NCI-H345 treated with DMSO at 0.1 percent for 48 hours (cell line): Measurements from ENCODE around the gene CD55.

Experiments used
- DNase-seq: peaks from one replicate; lab custom pipeline; 2025; ENCODE audit not compliant: unreplicated experiment; lab: John Stamatoyannopoulos, UW

The CD55 gene

DNA sequence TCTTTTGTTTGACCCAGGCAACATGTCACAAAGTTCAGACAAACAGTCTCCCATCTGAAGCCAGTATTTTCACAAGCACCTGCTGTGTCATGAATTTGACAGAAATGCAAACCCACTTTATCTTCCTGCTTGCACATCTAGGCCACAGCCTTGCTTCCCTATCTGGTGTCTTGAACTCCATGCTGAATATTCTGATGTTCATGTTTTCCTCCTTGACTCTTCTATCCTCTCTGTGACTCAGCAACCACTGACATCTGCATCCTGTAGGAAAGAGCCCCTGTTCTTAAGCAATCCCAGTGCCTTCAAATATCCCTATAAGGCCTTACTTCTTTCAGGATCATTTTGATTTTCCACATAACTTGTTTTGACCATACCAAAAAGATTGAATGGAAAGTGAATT lies 6.5 kb downstream of the CD55 start:
- no peak for DNase-seq

DNA sequence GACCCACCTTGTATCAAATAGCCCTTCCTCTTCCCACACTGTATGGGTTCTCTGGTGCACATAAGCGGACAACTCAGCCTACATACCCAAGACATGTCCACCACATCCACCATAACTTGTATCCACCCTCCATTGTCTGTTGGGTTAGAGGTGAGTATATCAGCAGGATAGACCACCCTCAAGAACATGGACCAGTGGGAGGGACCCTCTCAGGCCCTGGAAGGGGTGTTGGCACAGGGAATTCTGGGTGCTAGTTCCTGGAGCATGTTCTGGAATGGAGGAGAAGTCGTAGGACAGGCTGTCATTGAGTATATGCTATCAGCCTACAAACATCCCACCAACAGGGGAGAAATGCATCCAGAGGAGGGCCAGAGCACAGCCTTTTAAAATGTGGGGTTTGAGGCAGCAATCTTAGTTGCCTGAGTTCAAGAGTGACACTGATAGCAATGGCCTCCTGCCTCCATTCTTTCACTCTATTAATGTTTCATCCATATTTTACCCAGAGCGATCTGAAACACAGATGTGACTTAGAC lies 7.5 kb downstream of the CD55 start:
- DNase-seq = no peak

DNA sequence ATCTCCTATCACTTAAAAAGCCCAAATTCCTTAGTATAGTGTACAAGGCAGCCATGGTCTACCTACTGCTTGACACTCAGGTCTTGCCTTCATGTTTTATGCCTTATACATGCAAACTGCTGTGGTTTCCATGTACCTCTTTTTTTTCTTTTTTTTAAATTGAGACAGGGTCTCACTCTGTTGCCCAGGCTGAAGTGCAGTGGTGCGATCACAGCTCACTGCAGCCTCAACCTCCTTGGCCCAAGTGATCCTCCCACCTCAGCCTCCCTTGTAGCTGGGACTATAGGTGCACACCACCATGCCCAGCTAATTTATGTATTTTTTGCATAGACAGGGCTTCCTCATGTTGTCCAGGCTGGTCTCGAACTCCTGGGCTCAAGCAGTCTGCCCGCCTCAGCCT lies 8.0 kb downstream of the CD55 start:
- DNase-seq = no peak

DNA sequence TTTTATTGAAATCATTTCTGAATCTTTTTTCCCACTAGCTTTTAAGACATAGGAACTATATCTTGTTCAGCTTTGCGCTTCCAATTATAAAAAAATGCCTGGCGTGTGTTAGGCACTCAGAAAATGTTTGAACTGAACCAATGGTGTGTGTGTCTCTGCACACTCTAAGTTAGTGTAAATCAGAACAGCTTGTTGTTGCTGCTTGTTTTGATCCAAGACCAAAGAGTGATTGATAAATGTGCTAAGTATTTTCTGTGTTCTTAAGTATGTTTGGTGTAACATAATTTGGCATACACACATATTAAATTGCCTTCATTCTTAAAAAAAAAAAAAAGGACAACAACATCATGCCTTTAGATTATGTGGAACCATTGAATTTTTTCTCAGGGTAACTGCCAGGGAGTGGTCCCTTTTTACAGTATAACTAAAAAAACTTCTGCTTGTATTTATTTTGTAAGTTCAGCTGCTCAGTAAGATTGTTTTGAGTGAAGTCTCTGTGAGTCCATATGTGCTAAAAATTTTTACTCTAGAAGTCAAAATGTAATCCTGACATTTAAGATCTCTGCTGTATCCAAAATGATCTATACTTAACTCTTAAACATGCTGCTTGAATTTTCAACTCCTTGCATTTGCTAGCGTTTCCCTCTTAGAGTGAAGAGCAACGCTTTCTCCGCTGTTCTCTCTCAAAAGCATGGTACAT lies 8.7 kb downstream of the CD55 start:
- no peak for DNase-seq

DNA sequence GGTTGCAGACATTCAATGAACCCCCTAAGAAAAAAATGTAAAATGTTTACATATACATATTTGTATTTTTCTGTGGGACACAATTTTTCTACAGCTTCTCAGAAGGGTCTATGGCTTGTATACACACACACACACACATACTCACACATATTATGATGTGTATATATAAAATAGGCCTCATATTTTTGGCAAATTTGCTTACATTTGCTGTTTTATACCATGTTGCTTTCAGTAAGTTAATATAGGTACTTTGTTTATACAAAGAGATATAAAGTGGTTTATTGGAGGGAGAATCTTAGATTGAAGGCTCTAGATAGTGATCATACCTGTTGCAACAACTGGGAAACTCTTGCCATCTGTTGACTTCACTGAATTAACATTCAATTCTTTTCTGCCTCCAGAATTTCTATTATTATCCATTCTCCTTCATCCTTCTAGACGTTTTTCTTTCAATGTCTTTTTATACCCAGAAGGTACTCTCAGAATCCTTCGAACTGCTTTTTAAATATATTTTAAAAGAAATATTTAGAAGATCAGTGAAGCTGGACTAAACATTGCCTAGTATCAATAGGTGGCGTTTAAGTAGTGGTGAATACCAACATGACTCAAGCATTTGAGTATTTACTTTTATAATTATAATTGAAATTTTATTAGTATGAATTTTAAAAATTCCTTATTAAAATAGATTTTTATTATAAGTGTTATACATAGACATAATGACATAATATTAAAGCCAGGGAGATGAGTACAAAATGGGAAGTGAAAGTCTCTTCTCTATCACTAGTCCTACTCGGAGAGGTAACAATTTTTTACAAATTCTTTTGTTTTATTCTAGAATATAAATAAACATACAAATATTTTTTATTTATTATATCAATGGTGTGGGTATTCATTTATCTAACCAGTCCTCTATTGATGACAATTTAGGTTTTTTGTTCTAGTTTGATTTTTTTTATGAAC lies 10.2 kb downstream of the CD55 start:
- no peak for DNase-seq

DNA sequence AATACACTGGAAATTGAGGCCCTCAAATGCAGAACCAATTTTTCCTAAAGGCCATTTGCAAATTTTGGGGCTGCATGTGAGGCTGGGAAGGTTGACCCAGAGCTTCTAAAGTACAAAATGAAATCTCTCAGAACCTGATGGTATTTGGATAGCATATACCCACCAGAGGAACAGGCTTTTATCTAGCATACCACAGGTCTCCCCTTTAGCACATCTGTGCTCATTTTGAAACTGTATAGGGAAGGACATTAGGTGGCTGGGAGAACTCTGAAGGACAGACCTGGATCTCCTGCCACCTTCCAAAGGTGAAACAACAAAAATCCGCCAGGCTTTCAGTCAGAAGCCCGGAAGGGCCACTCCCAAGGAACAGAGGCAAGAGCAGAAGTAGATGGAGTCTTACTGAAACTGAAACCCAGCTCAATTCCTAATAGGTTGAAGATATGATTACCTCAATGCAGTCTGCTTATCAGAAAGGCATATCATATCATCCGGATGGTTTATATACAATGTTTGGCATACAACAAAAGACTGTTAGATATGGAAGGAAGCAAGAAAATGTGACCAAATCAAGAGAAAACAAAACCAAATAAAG lies 11.6 kb downstream of the CD55 start:
- DNase-seq = no peak

DNA sequence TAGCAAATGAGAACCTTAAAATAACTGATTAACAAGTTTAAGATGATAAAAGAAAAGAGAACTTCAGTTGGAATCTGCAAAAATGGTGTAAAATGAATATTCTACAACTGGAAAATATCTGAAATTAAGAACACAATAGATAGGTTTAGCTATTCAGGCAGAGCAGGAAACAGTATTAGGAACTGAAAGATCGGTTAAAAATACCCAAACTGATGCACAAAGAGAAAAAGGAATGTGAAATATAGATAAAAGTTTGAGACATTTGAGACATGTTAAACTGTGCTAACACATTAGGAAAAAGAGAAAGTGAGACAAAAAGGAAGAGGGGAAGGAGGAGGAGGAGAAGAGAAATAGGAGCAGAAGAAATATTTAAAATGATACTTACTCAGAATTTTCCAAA lies 12.1 kb downstream of the CD55 start:
- DNase-seq = no peak

DNA sequence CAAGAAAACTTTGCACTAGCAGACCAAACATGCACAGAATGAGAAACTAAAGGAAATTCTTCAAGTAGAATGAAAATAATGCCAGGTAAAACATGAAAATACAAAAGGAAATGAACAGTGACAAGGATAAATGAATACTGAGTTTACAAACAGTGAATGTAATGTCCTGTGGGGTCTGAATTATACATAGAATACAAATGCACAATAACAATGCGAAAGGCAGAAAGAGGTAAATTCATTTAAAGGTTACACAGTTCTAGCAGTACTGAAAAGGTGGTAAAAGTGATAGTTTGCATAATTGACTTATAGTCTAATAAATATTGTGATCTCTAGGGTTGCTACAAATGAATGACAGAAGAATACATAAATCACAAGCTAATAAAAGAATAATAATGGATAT lies 12.9 kb downstream of the CD55 start:
- no peak for DNase-seq

DNA sequence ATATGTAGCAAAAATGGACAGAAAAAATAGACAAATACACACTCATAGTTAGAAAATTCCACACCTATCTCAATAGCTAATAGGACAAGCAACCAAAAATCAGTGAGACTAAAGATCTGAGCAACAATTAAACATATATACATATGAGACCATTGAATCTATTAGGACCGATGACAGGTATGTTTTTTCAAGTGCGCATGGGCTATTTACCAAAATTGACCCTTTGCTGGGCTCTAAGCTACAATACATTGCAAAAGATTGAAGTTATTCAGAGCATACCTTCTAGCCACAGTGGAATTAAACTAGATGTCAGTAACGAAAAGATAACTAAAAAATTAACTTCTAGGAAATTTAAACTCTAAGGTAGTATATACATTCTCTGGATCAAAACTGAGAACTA lies 13.7 kb downstream of the CD55 start:
- no peak for DNase-seq

DNA sequence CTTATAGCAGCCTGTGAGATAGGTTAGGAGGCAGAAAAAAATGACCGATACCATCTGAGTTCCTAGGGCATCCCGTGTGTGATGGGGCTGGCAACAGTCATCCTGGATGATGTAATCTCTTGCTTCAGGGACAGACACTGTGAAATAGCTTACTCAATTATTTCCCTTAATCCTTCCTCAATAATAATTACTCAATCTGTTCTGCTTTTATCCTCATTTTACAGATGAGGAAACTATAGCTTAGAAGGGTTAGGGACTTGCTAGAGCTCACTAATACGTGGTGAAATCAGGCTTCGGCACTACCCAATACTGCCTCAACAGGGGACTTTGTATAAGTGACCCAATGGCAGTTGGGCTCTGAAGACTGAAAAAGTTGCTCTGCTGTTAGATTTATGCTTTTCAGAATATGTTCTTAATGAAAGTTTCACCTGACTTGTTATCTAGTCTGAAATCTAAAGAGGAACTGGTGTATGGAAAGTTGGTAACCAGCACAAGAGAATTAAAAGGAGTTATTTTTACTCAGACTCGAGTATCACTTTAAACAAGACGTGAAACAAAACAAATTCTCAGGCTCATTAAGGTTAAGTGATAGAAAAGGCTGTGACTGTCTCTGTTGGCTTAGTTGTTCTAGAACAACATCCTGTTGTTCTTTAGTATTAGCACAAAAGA lies 14.4 kb downstream of the CD55 start:
- DNase-seq = no peak

DNA sequence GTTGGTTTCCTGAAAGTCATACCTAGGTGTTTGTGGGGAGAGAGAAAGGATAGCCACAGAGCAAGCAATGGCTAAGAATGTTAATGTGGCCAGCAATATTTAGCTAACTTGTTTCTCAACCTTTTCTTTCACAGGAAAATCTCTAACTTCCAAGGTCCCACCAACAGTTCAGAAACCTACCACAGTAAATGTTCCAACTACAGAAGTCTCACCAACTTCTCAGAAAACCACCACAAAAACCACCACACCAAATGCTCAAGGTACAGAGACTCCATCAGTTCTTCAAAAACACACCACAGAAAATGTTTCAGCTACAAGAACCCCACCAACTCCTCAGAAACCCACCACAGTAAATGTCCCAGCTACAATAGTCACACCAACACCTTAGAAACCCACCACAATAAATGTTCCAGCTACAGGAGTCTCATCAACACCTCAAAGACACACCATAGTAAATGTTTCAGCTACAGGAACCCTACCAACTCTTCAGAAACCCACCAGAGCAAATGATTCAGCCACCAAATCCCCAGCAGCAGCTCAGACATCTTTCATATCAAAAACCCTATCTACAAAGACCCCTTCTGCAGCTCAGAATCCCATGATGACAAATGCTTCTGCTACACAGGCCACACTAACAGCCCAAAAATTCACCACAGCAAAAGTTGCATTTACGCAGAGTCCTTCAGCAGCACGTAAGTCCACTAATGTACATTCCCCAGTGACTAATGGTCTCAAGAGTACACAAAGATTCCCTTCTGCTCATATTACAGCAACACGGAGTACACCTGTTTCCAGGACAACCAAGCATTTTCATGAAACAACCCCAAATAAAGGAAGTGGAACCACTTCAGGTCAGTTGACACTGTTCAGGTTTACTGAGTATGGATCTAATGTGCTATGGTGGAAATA lies 15.3 kb downstream of the CD55 start:
- DNase-seq = no peak

DNA sequence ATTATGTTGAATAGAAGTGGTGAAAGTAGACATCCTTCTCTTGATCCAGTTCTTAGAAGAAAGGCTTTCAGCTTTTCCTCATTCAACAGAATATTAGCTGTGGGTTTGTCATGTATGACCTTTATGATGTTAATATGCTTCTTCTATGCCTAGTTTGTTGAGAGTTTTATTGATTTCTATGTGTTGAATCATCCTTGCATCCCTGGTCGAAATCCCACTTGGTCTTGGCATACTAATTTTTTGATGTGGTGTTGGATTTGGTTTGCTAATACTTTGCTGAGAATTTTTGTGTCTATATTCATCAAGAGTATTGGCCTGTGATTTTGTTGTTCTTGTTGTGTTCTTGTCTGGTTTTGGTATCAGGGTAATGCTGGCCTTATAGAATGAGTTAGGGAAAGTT lies 20.9 kb downstream of the CD55 start:
- DNase-seq = no peak

DNA sequence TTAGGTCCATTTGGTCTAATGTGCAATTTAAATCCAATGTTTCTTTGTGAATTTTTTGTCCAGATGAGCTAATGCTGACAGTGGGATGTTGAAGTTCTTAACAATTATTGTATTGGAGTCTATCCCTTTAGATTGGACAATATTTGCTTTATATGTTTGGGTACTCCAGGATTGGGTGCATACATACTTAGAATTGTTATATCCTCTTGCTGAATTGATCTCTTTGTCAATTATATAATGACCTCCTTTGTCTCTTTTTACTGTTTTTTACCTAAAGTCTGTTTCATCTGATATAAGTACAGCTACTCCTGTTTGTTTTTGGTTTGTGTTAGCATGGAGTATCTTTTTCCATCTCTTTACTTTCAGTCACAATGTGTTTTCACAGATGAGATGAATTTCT lies 22.2 kb downstream of the CD55 start:
- no peak for DNase-seq

DNA sequence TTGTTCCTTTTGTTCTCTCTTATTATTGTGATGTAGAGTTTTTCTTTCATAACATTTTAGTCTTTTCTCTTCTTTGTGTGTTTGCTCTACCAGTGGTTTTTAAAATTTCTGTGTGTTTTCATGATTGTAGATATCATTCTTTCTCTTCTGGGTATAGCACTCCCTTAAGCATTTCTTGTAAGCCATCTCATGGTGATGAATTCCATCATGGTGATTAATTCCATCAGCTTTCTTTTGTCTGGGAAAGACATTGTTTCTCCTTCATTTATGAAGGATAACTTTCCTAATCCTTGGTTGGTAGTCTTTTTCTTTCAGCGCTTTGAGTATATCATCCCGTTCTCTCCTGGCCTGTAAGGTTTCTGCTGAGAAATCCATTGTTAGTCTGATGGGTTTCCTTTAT lies 22.7 kb downstream of the CD55 start:
- DNase-seq = no peak

DNA sequence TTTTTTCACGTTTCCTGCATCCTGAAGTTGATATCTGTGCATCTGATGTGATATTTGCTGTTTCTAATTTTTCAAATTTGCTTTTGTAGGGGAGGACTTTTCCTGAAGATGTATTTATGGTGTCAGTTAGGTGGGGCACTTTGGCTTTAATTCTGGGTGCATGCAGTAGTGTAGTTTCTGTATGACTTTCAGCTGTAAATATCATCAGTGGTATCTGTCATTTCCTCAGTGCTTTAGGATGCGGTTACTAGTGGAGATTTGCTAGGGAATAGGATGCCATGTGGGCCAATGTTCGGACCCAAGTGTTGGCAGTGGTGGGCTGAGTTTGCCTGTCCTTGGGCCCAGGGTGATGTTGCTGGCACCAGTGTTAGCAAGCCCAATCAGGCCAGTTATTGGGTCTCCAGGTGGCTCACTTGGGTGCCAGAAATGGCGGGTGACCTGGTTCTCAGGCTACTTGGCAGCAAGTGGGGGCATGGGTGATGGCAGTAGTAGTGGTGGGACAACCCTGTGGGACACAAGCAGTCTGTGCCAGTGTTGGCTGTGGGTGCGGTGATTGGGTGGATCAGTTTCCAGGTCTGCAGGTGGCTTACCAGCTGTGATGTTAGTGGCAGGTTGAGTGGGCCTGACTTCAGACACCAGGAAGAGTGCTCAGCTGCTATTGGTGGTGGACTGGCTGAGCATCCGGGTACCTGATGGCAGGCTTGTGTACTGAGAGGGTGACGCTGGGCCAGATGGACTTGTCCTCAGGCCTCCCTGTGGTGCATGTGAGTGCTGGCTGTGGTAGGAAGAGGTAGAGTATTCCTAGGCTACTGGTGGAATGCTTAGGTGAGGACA lies 24.4 kb downstream of the CD55 start:
- no peak for DNase-seq

DNA sequence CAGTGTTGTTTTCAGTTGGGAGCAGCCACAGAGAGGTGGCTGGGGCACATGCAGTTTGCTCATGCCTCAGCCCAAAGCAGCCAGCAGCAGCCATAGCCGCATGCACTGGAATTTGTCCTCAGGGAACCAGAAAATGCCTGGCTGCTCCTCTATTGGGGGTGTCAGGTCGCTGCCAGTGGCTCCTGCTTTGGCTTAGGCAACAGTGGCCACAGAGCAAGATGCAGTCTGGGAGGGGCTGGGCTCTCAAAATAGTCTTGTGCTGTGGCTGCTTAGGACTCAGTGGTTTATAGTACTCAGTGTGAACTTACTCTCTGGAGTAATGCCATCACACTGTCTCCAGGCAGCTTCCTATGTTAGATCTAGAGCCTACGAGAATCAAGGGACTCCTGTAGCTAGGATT lies 25.0 kb downstream of the CD55 start:
- no peak for DNase-seq

DNA sequence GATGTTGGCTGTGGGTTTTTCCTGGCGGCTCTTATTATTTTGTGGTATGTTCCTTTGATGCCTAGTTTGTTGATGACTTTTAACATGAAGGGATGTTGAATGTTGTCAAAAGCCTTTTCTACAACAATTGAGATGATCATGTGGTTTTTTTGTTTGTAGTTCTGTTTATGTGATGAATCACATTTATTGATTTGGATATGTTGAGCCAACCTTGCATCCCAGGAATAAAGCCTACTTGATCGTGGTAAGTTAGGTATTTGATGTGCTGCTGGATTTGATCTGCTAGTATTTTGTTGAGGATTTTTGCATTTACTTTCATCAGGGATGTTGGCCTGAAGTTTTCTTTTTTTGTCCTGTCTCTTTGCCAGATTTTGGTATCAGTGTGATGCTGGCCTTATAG lies 28.5 kb downstream of the CD55 start:
- DNase-seq = no peak

DNA sequence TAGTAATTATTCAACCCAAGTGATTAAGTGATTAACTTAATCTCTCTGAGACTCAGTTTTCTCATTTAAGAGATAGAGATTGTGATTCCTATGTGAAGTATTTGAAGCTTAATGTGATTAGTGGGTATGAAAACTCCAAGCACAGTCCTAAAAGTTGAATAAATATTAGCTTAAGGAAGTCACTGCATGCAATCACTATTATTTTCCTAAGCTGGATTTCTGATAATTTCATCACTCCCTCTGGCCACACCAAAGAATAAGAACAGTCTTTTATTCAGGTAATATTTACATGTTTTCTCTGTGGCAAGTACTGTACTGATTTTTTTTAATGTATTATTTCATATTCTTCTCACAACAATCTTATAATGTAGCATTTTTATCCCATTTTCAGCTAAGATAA lies 31.1 kb downstream of the CD55 start:
- no peak for DNase-seq

DNA sequence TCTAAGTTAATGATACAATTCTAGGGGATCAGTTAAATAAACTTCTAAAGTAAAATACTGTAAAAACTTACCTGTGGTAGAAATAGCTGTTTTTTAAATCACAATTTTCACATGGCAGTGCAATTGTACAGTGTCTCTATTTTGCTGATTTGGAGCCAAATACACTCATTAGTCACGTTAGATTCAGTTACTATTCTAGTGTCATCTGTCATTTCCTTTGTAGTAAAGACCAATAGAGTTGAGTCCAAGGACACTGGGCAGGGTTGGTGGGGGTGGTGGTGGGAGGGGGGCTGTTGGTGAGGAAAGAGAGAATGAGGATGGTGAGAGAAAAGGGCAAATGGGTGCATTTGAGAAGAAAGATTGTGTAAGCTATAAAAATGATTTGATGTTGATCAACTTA lies 33.6 kb downstream of the CD55 start:
- DNase-seq = no peak
